ENCODE data around the gene ARAP1.
A peak's percentile ranks its signal among the peaks of the same experiment; 100 is the strongest.

The ARAP1 gene

DNA sequence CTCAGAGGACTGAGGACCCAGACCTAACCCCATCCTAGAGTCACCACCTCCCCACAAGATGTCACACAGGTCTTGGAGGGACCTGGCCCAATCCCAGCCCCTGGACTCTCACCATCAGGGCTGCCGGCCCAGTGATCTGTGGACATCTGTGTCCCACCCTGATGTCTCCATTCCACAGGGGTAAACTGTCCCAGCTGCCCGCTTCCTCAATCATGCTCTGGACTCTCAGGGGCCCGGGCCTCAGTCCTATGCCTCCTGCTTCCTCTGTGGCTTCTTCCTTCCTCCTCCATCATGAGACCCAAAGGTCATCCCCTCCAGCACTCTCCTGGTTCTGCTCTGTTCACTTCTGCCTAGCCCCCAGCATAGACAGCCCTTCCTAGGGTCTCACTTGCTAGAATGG, 32.2 kb downstream of the ARAP1 start:
- TF ChIP-seq, protein P1, sequence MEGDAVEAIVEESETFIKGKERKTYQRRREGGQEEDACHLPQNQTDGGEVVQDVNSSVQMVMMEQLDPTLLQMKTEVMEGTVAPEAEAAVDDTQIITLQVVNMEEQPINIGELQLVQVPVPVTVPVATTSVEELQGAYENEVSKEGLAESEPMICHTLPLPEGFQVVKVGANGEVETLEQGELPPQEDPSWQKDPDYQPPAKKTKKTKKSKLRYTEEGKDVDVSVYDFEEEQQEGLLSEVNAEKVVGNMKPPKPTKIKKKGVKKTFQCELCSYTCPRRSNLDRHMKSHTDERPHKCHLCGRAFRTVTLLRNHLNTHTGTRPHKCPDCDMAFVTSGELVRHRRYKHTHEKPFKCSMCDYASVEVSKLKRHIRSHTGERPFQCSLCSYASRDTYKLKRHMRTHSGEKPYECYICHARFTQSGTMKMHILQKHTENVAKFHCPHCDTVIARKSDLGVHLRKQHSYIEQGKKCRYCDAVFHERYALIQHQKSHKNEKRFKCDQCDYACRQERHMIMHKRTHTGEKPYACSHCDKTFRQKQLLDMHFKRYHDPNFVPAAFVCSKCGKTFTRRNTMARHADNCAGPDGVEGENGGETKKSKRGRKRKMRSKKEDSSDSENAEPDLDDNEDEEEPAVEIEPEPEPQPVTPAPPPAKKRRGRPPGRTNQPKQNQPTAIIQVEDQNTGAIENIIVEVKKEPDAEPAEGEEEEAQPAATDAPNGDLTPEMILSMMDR (IDR thresholded peaks at IDR 0.05; ENCODE audit: control insufficient read depth, insufficient read depth, low read depth, low read length, missing control alignments): no peak
- peak overlapping the region; percentile 65 for H3K4me3 ChIP-seq (ENCODE audit: control insufficient read depth, low read depth, low read length)
- DNase-seq (ENCODE audit: low read depth): no peak

DNA sequence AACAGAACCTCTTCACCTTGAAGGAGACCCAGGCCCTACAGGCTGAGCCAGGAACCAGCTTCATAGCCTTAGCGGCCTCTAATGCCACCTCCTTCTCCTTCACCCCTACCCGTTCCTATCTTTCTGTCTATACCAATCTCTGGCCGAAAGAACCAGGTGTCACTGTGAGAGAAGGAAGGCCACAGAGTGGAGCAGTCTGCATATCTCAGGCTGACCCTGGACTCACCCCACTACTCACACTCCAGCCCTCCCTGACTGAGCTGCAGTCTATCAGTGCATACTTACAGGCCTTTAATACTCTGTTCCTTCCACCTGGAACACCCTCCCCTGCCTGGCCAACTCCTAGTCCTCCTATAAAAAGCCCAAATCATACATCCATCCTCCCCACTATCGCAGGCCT, 32.7 kb downstream of the ARAP1 start:
- no peak for DNase-seq (ENCODE audit: low read depth)
- TF ChIP-seq, protein P1 (IDR thresholded peaks at IDR 0.05; ENCODE audit: control insufficient read depth, insufficient read depth, low read depth, low read length, missing control alignments): no peak
- no peak overlapping the region; the same call in 1 of the 2 replicates for H3K4me3 ChIP-seq (ENCODE audit: control insufficient read depth, low read depth, low read length)

DNA sequence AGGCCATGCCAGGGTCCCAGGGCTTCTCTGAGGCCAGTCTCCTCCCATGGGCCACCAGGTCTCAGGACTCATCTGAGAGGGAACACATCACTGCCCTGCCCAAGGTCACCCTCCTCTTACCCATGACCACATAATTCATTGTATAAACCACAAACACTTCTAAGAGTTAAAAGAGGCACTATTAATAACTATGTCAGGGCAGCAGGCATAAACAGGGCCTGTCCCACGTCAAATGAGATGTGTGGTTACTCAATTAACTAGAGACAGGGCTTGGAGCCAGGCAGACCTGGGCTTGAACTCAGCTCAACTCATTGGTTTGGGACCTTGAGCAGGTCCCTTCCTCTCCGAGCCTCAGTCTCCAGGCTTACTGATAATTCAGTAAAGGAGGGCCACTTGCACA, 33.1 kb downstream of the ARAP1 start:
- TF ChIP-seq, protein P1 (IDR thresholded peaks at IDR 0.05; ENCODE audit: control insufficient read depth, insufficient read depth, low read depth, low read length, missing control alignments): no peak
- DNase-seq (ENCODE audit: low read depth): peak; percentile 5
- H3K4me3 ChIP-seq (ENCODE audit: control insufficient read depth, low read depth, low read length): no peak overlapping the region

DNA sequence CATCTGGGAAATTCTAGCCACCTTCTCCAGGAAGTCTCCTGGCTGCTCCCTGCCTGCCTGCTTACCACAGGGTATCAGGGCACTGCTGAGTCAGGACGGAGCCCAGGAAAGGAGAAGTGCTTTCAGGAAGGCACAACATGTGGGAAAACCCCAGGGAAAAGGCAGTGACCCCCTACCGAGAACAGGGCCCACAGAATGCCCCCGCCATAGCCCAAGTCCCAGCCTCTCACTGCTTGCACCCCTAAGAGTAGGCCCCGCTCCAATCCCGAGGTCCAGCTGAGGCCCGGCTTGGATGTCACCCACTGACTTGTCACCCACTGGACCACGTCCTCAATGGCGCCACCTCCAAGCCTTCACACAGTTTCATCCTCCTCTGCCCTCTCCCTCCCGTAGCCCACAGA, 34.1 kb downstream of the ARAP1 start:
- no peak for DNase-seq (ENCODE audit: low read depth)
- no peak overlapping the region for H3K4me3 ChIP-seq (ENCODE audit: control insufficient read depth, low read depth, low read length)
- TF ChIP-seq, protein P1 (IDR thresholded peaks at IDR 0.05; ENCODE audit: control insufficient read depth, insufficient read depth, low read depth, low read length, missing control alignments): no peak

DNA sequence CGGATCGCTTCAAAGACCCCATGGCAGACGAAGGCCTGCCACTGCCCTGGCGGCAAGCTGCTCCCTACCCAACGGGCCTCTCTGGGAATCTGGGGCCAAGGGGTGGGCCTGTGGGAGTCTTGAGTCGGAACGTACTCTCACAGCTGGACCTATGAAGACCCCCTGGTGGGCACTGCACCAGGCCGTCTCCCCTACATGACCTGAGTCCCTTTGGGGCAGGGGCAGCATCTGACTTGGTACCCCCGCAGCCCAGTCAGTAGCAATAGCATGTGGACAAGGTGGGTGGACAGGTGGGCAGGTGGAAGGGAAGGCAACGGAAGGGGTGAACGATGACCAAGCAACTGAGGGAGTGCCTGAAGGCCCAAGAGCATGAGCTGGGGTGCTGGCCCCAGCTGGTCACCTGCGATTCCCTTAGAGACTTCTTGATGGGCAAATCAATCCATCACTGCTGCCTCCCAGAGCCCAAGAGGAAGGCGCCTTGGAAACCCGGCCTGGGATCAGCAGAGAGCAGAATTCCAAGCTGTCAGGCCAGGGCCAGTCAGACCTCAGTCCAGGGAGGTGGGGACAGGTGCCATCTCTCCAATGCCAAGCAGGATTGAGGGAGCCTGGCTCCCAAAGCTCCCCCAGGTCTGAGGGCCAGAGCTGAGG, 35.3 kb downstream of the ARAP1 start:
- TF ChIP-seq, protein P1 (IDR thresholded peaks at IDR 0.05; ENCODE audit: control insufficient read depth, insufficient read depth, low read depth, low read length, missing control alignments): no peak
- DNase-seq (ENCODE audit: low read depth): no peak
- H3K4me3 ChIP-seq (ENCODE audit: control insufficient read depth, low read depth, low read length): no peak overlapping the region

DNA sequence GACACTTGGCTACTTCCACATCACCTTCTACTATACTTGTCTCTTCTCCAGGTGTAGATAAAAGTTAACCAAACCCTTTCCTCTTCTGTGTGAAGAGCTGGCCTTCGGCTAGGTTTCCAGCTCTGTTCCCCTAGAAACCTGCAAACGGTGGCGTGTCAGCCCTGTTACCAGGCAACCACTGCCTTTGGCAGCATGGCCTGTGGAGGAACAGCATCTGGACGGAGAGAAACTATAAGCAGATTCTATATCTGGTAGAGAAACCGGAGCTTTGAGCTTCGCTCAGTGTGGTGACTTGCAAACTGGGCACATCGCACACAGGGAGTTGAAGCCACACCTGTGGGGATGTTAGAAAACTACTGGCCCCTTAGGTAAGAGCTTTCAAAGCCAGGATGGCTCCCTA, 35.9 kb downstream of the ARAP1 start:
- H3K4me3 ChIP-seq (ENCODE audit: control insufficient read depth, low read depth, low read length): no peak overlapping the region
- DNase-seq (ENCODE audit: low read depth): no peak
- TF ChIP-seq, protein P1 (IDR thresholded peaks at IDR 0.05; ENCODE audit: control insufficient read depth, insufficient read depth, low read depth, low read length, missing control alignments): no peak
